Left lobe of liver (tissue), 2 donors: ENCODE results near the gene SLC24A5. TPM values are rescaled to one million over a fixed set of nuclear protein-coding genes. Genes with fewer than 3 reads are reported as not detected.

Experiments
- ATAC-seq: fragments of 200-7000 bp; cut with Tn5 transposase; one replicate; pipeline ENCODE4 v1.9.1; 2020; ENCODE audit warnings: mild to moderate bottlenecking, moderate library complexity
- DNase-seq: peaks from one replicate; pipeline ENCODE4 v3.0.0-alpha.2; 2020; ENCODE audit warnings: low spot score
- total RNA-seq: library from RNA; stranded (reverse); gene quantifications from one replicate; pipeline ENCODE4 v1.2.1, GENCODE V29; 2021
- donor health status: DM: no; HTN: no; CAD: no; lungs with moderate emphysema.
- donor health status: DM: no; HTN: yes; CAD: no.

SLC24A5 gene
- not detected for total RNA-seq

- DNase-seq (no peak), ATAC-seq (no peak)
These were observed at the start of gene SLC24A5 for GRCh38 chr15:48120745-48121144. Gene SLC24A5 (plus strand): TSS chr15:48120990. CDS start chr15:48121045, 55 bp downstream.

DNA sequence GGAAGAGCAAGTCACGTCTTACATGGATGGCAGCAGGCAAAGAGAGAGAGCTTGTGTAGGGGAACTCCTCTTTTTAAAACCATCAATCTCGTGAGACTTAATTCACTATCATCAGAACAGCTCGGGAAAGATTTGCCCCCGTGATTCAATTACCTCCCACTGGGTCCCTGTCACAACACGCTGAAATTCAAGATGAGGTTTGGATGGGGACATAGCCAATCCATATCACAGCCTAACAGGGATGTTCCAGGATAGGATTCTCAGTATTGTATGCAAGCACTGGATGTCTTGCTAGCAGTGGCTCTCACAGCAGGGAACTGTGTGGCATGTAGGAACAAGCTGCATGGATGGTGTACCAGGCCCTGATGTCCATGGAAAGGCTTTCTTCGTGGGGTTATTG is 47.8 kb upstream of the SLC24A5 start:
- DNase-seq (no peak), ATAC-seq (no peak)

DNA sequence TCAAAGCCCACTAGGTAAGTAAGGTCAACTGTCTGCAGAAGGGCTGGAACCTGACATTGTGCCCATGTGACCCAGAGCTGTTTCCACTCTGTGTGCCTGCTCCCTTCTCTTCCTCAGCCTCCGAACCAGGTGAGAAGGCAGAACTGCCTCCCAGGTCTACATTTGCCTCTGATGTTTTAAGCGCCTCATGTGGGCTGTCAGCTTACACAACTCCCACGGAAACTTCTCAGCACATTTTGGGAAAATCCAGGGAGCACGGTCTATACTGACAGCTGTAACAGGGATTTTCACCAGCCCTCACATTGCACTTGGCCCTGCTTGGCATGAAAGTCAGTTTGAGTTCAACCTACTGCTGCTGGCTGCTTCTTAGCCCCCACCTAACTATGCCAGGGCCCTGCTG is 46.9 kb upstream of the SLC24A5 start:
- no peak for ATAC-seq
- no peak for DNase-seq

- ATAC-seq (no peak), DNase-seq (no peak)
These were observed 44.3 kb upstream of the SLC24A5 start for GRCh38 chr15:48076454-48076853.

GRCh38 chr15:48077616-48078184 is 43.1 kb upstream of the SLC24A5 start:
- DNase-seq (no peak), ATAC-seq (no peak)

GRCh38 chr15:48084759-48085590 is 35.8 kb upstream of the SLC24A5 start:
- DNase-seq: no peak

GRCh38 chr15:48085591-48085930 is 35.2 kb upstream of the SLC24A5 start:
- DNase-seq (no peak), ATAC-seq (no peak)

More at GRCh38 chr15:48084759-48085590, 35.8 kb upstream of the SLC24A5 start:
- no peak for ATAC-seq

DNA sequence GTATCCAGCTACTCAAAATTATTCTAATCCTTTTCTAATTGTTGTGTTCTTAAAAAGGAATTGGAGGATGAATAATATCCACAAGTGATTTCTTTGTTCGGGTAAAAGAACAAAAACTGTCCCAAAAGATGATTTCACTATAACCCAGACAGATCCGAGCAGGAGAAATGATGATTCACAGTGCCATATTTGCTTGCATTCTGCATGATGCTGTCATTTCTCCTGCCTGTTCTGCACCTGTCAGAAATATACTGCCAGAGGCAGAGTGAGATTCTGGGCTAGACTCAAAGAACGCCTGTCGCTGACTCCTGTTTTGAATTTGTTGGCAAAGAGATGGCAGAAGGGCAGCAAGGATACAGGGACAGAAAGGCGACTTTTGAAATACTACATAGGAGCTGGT is 34.7 kb upstream of the SLC24A5 start:
- ATAC-seq (no peak), DNase-seq (no peak)

DNA sequence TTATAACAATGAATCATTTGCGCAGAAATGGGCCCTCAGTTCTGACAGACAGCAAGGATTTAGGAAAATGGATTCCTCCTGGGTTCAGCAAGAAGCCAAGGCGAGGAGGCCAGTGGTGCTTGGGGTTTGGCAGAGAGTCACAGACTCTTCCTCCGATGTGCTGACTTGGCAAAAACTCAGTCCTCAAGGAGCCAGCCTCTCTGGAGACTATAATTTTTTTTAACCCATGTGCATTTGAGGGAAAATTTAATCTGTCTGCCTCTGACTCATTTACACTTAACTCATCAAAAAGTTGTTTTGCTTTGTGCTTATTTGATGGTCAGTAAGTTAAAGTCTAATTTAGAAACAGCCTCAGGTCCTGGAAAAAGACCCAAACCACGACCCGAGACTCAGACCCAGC is 34.2 kb upstream of the SLC24A5 start:
- no peak for DNase-seq

GRCh38 chr15:48087844-48088243 is 32.9 kb upstream of the SLC24A5 start:
- no peak for DNase-seq
- ATAC-seq: no peak

More for the DNA sequence above, 34.2 kb upstream of the SLC24A5 start:
- ATAC-seq: no peak

DNA sequence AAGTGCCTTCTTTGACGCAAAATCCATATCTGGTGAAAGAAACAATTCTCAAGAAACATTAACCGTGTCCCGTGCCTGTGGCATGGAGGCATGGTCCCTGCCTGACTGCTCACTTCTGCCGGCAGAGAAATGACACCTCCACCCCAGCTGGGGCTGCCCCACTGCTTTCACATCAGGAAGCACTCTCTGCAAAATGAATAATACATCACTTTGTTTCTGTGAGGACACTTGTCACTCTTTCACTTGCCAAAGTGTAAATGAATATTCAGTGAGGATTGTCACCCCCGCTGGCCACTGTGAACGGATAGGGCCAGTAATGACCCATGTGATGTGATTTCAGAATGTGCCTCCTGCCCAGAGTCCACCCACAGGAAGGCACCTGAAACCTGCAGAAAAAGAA is 31.1 kb upstream of the SLC24A5 start:
- DNase-seq (no peak), ATAC-seq (no peak)

- ATAC-seq (no peak), DNase-seq (no peak)
These were observed 30.7 kb upstream of the SLC24A5 start for GRCh38 chr15:48090115-48090514.

- ATAC-seq (no peak), DNase-seq (no peak)
These were observed 30.1 kb upstream of the SLC24A5 start for GRCh38 chr15:48090666-48091065.

GRCh38 chr15:48091522-48091921 is 29.3 kb upstream of the SLC24A5 start:
- DNase-seq (no peak), ATAC-seq (no peak)

DNA sequence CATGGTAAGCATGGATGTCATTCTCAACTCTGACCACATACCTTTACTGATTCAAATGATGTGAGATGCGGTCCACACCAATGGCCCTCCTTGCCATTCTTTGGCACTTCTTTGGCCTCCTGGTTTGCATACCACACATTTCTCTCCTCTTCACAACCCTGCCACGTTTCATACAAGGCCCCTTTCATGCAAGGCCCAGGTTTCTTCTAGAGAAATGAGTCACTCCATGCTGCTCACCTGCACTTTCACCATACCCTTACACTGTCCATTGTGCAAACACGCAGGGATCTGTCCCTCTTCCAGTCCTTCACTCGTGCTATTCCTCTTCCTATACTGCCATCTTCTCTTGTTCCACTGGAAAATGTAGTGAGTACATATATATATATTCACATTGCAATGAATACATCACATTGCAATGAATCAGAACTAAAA is 24.4 kb upstream of the SLC24A5 start:
- DNase-seq (no peak), ATAC-seq (no peak)

- ATAC-seq: no peak
These were observed 24.0 kb upstream of the SLC24A5 start for GRCh38 chr15:48096813-48097212.

DNA sequence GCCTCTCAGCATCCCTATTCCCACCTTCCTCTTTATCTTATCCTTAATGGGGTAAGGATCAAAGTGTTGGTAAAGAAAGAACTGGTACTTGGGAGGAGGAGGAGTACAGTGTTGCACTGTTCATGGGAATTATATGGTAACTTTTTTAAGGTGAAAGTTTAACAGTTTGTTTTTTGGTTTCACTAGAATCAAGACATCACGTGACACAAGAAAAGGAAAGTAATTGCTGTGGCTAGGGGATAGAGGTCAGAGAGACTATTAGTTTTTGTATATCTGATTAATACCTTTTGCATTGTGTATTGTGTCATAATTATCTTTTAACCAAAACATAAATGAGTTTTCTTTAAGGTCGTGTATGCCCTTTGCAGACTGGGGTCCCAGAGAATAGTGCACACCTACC is 23.5 kb upstream of the SLC24A5 start:
- ATAC-seq: no peak
- no peak for DNase-seq

More at GRCh38 chr15:48096813-48097212, 24.0 kb upstream of the SLC24A5 start:
- DNase-seq: no peak

GRCh38 chr15:48101376-48101961 is 19.3 kb upstream of the SLC24A5 start:
- ATAC-seq (no peak), DNase-seq (no peak)

GRCh38 chr15:48102167-48102566 is 18.6 kb upstream of the SLC24A5 start:
- DNase-seq (no peak), ATAC-seq (no peak)

DNA sequence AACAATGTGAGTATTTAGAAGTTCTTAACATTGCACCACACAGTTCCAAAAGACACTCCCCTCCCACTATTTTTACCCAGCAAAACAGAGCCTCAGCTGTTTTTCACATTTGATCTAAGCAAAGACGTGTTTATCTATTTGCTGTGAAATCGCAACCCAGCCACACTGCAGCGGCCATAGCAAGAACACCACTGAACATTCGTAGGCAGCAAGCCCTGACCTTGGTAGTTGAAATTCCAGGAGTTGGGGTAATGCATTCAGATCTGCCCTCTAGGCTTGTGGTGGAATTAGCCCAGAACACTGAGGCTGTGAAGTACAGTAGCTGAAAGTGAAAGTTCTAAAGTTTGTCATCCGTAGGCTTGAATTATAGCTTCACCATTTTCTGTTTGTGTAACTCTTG is 17.1 kb upstream of the SLC24A5 start:
- ATAC-seq (no peak), DNase-seq (no peak)

DNA sequence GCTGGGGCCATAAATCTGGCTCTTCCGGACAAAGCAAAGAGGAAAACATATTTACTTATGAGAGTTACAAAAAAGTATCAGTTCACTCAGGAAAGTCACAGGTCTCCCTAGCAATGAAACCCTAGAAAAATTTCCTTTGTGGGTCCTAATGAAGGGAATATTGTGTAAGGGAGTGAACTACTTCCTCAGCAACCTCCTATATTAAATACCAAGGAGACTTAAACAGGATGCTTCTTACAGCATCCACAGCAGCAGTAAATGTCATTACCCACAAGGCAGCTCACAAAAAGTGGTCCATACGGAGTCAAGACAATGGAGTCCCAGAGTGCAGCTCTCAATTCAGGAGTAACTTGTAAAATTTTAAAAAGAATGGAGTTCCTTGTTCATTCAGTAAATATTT is 14.9 kb upstream of the SLC24A5 start:
- ATAC-seq (no peak), DNase-seq (no peak)

DNA sequence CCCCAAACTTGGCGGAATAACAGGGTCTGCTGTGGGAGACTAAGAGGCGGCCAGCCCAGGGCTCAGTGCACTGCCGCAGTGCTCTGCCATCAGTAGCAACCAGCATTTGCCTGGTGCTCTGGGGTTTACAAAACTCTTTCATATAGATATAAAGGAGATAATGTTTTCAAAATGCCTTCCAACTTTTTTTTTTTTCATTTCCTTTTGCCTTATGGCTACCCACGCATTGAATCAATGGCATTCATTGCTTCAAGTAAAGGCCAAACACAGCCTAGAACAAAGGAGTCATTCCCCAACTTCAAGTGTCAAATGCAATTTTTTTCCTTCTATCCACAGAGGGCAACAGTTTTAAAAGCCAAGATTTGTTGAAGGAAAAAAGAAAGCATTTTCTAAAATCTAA is 11.6 kb upstream of the SLC24A5 start:
- DNase-seq (no peak), ATAC-seq (no peak)
